SH-SY5Y (cell line): ENCODE data around the gene ICAM2.

Experiments
- GATA2 ChIP-seq: IDR thresholded peaks from 2 replicates; pipeline ENCODE4 v1.6.1; 2011; ENCODE audit warnings: mild to moderate bottlenecking, low read depth, low read length
- GATA3 ChIP-seq: IDR thresholded peaks from 2 replicates; pipeline ENCODE4 v1.6.1; 2011; ENCODE audit warnings: low read depth, mild to moderate bottlenecking, low read length, moderate library complexity

The ICAM2 gene

DNA sequence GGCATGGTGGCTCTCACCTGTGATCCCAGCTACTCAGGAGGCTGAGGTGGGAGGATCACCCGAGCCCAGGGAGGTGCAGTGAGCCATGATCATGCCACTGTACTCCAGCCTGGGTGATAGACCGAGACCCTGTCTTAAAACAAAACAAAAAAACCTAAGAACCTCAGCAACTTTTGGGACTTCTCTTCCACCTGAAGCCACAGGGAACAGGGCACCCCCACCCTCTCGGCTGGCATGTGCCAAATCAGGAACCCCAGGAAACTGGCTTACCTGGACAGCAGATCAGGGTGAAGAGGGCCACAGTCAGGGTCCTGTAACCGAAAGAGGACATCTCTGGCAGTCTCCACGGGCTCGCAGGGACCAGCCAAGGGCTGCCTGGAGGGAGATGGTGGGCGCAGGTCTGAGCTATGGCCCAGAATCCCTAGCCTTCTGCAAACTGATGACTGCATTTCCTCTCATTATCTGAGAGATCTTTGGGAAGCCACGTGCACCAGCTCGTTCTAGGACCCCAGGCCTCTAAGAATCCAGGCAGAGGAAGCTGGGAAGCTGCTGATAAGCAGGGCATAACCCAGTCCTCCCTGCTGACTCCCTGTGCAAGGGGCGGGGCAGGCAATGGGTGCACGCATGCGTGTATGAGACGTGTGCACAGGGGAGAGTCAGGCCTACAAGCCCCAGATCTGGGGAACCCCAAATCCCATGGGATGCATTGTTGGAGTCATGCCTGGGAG, 13.9 kb downstream of the ICAM2 start:
- peak; percentile 96 for TF ChIP-seq GATA2
- TF ChIP-seq GATA3: no peak

DNA sequence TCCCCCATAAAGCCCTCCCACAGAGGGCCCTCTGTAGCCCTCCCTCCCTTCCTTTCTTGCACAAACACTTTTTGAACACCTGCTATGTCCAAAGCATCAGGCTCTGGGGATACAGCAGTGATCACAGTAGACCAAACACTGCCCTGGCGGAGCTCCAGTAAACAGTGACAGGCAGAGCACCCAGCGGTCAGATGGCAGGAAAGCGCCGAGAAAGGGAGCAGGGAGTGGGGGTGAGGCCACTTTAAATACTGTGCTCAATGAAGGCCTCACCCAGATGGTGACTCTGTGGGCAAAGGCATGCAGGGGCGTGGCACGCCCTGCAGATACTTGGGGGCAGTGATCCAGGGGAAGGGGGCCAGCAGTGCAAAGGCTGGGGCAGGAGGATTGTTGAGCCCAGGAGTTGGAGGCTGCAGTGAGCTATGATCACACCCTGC, 14.7 kb downstream of the ICAM2 start:
- no peak for TF ChIP-seq GATA2
- no peak for TF ChIP-seq GATA3

DNA sequence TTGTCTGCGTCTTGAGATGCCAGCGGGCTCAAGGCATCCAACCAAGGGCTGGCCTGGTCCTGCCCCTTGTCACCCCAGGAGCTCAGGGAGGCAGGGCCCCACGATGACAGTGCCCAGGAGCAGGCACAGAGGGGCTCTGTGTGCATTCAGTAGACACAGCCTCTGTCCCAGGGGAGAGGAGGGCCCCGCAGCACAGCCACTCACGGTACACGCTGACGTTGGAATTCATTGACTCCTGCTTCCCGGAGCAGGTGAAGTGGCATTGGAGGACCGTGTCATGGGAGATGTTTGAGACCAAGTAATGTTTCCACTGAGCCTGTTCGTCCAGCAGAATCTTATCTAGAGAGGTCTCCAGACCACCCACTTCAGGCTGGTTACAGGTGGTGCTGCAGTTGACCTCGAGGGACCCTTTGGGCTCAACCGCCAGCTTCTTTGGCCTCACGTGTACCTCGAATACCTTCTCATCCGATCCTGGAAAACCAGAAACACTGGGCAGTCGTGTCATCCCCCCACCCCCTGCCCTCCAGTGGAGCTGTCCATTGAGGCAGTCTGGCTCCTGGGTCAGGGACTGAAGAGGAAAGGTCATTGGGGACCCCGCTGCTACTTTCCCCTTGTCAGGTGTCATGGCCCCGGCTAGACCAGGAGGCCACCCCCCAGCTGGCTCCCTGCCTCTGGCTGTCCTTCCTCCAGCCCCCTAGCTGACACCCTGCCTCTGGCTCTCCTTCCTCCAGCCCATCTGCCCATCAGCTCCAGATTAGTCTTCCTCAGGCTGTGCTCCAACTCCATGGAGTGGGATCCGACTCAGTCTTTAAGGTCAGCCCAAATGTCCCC, 15.3 kb downstream of the ICAM2 start:
- TF ChIP-seq GATA3 (no peak), GATA2 (no peak)

DNA sequence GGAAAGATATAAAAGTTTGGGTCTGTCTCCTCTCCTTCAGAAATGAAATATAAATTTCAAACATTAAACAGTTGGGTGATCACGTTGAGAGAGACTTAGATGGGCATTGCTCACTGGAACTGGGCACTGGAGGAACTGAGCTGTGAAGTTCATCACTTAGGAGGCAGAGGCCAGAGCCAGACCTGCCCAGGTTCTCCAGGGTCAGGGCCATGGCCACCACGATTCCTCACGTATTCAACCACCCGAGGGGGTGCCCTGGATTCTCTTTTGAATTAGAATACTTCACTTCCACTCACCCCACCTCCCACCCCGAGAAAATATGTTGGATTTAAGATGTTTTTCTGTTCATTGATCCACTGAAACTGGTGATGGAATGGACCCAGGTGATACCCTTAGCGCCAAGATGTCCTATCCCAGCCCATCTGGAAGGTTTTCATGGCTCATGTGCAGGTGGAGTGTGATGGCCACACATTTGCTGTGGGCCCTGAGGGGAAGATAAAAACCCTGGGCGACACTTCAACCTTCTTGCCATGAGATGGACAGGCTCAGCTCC, 16.1 kb downstream of the ICAM2 start:
- TF ChIP-seq GATA2: no peak
- TF ChIP-seq GATA3: no peak

- no peak for TF ChIP-seq GATA3
- TF ChIP-seq GATA2: no peak
Observed at GRCh38 chr17:64003526-64004121, 16.8 kb downstream of the ICAM2 start.

GRCh38 chr17:64002658-64003525, 17.5 kb downstream of the ICAM2 start:
- TF ChIP-seq GATA2 (no peak), GATA3 (no peak)

DNA sequence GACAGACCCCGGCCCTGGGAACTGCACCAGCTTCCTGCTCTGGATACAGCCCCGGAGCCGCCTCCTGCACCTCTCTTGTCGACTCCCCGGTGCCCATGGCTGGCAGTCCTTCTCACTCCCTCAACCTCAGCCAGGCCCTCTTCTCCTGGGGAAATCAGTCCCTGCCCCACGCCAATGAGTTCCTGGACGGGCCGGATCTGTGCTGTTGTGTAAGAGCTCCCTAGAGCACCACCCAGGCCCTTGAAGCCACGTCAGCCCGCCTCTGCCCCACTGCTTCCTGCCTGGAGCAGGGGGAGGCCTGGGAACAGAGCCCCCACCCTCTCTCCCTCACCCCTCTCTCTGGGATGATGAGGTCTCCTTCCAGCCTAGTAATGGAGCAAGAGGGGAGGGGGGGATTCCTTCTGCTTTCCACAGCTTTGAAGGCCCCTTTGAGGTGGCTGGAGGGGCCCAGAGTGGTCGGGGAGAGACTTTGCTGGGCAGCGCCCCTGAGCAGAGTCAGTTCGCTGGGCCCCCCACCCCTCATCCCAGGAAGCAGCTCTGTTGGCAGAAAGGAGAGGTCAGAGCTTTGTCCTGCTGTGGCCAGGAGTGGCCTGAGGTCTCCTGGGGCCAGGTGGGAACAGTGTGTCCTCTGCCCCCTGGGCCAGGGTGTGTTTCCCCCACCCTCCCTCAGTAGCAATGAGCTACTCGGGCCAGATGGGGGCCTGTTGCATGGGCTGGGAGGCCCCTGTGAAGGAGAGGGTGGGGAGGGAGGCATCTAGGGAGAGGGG, 18.5 kb downstream of the ICAM2 start:
- no peak for TF ChIP-seq GATA3
- no peak for TF ChIP-seq GATA2

DNA sequence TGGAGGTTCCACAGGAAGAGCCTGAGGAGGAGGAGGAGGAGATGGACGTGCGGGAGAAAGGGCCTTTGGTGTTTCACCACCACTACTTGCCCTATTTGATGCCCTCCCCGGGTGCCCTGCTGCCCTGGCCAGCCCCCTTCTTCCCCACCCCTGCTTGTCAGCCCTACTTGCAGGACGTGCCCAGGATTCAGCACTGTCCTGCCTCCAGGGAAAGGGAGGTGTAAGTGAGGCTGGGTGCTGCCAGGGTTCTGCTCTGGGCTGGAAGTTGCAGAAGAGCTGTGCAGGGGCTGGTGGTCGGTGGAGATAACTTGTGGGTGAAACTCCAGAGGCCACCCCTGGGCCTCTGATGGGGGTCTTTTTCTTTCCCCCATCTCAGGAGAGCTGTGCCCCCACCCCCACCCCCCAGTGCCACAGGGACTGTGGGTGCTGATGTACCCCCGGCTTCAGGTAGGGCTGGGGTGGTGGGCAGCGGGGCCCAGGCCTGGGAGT, 19.3 kb downstream of the ICAM2 start:
- TF ChIP-seq GATA2 (no peak), GATA3 (no peak)

- TF ChIP-seq GATA3: no peak
- no peak for TF ChIP-seq GATA2
Observed at GRCh38 chr17:63999680-64000531, 20.5 kb downstream of the ICAM2 start.

GRCh38 chr17:63998721-63999679, 21.4 kb downstream of the ICAM2 start:
- TF ChIP-seq GATA2: no peak
- no peak for TF ChIP-seq GATA3
